Retinal pigment epithelial cell (primary cell): Measurements from ENCODE around the gene BCAM.

ENCODE experiments used
- DNase-seq: peaks from one replicate; pipeline ENCODE4 v3.0.0-alpha.2; 2010; ENCODE audit warnings: low read depth
- H3K4me3 ChIP-seq: 2 replicates; pipeline ENCODE4 v1.5.1; 2011; ENCODE audit warnings: mild to moderate bottlenecking, low read length, control low read depth, moderate library complexity
- TF ChIP-seq, protein P1 (sequence below): conservative IDR thresholded peaks from 2 replicates; pipeline ENCODE4 v1.5.1; 2011; ENCODE audit warnings: low read depth, low read length, control low read depth, inconsistent platforms

The BCAM gene

DNA sequence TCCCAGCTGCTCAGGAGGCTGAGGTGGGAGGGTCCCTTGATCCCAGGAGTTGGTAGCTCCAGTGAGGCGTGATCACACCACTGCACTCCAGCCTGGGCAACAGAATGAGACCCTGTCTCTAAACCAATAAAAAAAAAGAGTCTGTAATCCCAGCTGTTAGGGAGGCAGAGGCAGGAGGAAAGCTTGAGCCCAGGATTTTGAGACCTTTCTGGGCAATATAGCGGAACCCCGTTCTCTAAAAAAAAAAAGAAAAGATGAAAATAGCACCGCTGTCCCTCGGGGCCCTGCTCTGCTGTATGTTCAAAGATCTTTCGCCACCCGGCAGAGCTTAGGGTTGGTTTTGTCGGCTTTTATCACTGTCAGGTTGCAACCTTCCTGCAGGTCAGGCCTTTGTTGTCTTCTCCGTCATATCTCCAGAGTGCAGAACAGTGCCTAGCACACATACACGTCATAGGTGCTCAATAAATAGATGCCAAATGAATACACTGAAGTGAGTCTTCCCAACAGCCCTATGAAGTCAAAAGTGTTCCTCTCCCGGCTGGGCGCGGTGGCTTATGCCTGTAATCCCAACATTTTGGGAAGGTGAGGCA lies 13.4 kb upstream of the BCAM start:
- DNase-seq = no peak
- H3K4me3 ChIP-seq = no peak overlapping the region
- TF ChIP-seq, protein P1, sequence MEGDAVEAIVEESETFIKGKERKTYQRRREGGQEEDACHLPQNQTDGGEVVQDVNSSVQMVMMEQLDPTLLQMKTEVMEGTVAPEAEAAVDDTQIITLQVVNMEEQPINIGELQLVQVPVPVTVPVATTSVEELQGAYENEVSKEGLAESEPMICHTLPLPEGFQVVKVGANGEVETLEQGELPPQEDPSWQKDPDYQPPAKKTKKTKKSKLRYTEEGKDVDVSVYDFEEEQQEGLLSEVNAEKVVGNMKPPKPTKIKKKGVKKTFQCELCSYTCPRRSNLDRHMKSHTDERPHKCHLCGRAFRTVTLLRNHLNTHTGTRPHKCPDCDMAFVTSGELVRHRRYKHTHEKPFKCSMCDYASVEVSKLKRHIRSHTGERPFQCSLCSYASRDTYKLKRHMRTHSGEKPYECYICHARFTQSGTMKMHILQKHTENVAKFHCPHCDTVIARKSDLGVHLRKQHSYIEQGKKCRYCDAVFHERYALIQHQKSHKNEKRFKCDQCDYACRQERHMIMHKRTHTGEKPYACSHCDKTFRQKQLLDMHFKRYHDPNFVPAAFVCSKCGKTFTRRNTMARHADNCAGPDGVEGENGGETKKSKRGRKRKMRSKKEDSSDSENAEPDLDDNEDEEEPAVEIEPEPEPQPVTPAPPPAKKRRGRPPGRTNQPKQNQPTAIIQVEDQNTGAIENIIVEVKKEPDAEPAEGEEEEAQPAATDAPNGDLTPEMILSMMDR = no peak

GRCh38 chr19:44796701-44797115 lies 12.2 kb upstream of the BCAM start:
- no peak overlapping the region for H3K4me3 ChIP-seq
- TF ChIP-seq, protein P1 = no peak
- DNase-seq = no peak

GRCh38 chr19:44799627-44800346 lies 9.1 kb upstream of the BCAM start:
- H3K4me3 ChIP-seq = no peak overlapping the region
- TF ChIP-seq, protein P1 = no peak
- DNase-seq = no peak

DNA sequence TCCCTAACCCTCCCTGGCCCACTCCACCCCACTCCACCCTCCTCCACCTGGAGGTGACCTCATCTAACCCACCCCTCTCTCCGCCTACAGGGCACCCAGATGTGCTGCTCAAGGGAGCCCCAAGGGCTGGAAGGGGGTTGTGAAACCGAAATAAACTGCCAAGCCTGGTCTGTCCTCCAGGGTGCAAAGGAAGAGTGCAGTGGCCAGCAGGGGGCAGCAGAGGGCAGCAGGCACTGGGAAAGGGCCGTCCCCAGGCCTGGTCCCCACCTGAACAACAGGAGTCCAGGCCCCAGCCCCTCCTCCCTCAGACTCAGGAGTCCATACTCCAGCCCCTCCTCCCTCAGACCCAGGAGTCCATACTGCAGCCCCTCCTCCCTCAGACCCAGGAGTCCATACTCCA lies 8.4 kb upstream of the BCAM start:
- no peak overlapping the region for H3K4me3 ChIP-seq
- TF ChIP-seq, protein P1 = peak; percentile 97
- DNase-seq = no peak

DNA sequence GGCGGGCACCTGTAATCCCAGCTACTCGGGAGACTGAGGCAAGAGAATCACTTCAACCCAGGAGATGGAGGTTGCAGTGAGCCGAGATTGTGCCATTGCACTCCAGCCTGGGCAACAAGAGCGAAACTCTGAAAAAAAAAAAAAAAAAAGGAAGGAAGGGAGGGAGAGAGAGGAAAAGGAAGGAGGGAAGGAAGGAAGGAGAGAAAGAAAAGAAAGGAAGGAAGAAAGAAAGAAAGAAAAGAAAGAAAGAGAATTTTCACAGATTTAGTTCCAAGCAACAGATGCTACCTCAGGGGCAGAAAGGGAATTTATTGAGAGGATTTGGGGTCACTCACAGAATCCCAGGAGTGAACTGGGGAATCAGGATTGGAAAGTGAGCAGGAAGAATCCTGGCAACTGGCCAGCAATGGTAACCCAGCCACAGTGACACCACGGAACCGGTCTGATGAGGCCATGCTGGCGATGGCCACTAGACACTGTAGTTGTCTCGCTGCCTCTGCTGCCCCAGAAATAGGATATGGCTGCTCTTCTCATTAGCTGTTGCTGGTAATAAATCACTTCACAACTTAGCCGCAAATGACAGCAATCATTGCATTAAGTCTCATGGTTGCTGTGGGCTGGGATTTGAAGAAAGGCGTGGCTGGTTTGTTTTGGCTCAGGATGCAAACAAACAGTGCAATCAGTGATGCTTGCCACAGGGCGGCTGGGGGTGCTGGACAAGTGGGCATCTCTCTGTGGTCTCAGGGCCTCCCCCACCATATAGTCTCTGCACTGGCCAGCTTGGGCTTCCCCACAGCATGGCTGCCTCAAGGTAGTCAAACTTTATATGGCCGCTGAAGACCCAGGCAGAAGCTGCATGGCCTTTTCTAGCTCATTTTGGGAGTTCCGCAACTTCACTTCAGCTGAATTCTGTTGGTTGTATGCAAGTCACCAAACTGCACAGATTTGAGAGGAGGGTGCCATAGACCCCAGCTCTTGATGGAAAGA lies 5.2 kb upstream of the BCAM start:
- no peak overlapping the region for H3K4me3 ChIP-seq
- DNase-seq = no peak
- TF ChIP-seq, protein P1 = no peak

- TF ChIP-seq, protein P1 = no peak
- DNase-seq = no peak
- no peak overlapping the region for H3K4me3 ChIP-seq
Measured at GRCh38 chr19:44806291-44806690, 2.6 kb upstream of the BCAM start.
